ENCODE data around the gene LETM1. TPM values are rescaled to one million over a fixed set of nuclear protein-coding genes. Genes with fewer than 3 reads are reported as not detected.

The LETM1 gene
- polyA plus RNA-seq, 1 donor, result 15.2 TPM

- DNase-seq (ENCODE audit: low read depth), result no peak
These were observed 92.8 kb downstream of the LETM1 start for GRCh38 chr4:1763070-1763549.

GRCh38 chr4:1762264-1763010 lies 93.5 kb downstream of the LETM1 start:
- DNase-seq (ENCODE audit: low read depth), result no peak

Other genes with a start within 250 kb of the LETM1 start
- gene FAM53A, start 171.8 kb downstream of the LETM1 start, polyA plus RNA-seq (ENCODE audit: insufficient read length), result 2.0 TPM
- gene SLBP, start 143.8 kb downstream of the LETM1 start, polyA plus RNA-seq (ENCODE audit: insufficient read length), result 32.2 TPM
- 22.6 TPM for gene TMEM129, start 134.8 kb downstream of the LETM1 start, polyA plus RNA-seq (ENCODE audit: insufficient read length)
- 22.1 TPM for gene TACC3, start 134.6 kb downstream of the LETM1 start, polyA plus RNA-seq (ENCODE audit: insufficient read length)
- gene FGFR3, start 62.9 kb downstream of the LETM1 start, polyA plus RNA-seq (ENCODE audit: insufficient read length), result 1.2 TPM
- gene NSD2, start 15.2 kb upstream of the LETM1 start, polyA plus RNA-seq (ENCODE audit: insufficient read length), result 37.3 TPM
- 21.7 TPM for gene NELFA, start 152.8 kb upstream of the LETM1 start, polyA plus RNA-seq (ENCODE audit: insufficient read length)
- 4.3 TPM for gene NAT8L, start 203.2 kb upstream of the LETM1 start, polyA plus RNA-seq (ENCODE audit: insufficient read length)

Measured in forelimb muscle (tissue), 1 donor.